ENCODE results near the gene PEX13. TPM values are rescaled to one million over a fixed set of nuclear protein-coding genes. Genes with fewer than 3 reads are reported as not detected.

Gene PEX13
- polyA plus RNA-seq (2013), result 18.6 and 19.5 TPM in 2 replicates

GRCh38 chr2:61017556-61018317 is at the start of gene PEX13, which contains the start of gene PUS10:
Gene PEX13, plus strand, starts transcription at chr2:61017720. Its CDS starts 40 bp downstream, at chr2:61017760.
Gene PUS10, minus strand, starts transcription at chr2:61018255. Its CDS starts 6,365 bp downstream, at chr2:61011890.
- Histone ChIP-seq H2AFZ (ENCODE audit: insufficient read depth, low read length, poor library complexity) (peak within 1 kb of the TSS; percentile 94), H3K36me3 (ENCODE audit: control insufficient read depth in 1 of 2, insufficient read depth in 2 of 2, low read length in 2 of 2) (peaks cover 11 to 13% of the 10 kb centered on the region in 2 experiments), H2BK5ac (ENCODE audit: low read depth, low read length, poor library complexity) (peak within 1 kb of the TSS; percentile 95), H3K4ac (ENCODE audit: low read depth, low read length) (peak within 1 kb of the TSS; percentile 85), H3K9ac (ENCODE audit: low read length) (peak within 1 kb of the TSS; percentile 92), H2BK12ac (ENCODE audit: low read length) (peak within 1 kb of the TSS; percentile 78), H4K12ac (ENCODE audit: low read depth, low read length) (peak within 1 kb of the TSS; percentile 73), H3K23ac (ENCODE audit: low read length) (no peak within 1 kb of the TSS), H3K79me1 (ENCODE audit: low read length) (peaks cover 17% of the 10 kb centered on the region), H3K4me3 (ENCODE audit: low read depth, low read length) (peak within 1 kb of the TSS; percentile 84), H4K91ac (ENCODE audit: low read depth, low read length) (peak within 1 kb of the TSS; percentile 74), H3K27ac (ENCODE audit: low read depth, low read length) (peak within 1 kb of the TSS; percentile 96), H2AK5ac (ENCODE audit: low read length) (peak within 1 kb of the TSS; percentile 69), H2BK120ac (ENCODE audit: insufficient read depth, low read length, poor library complexity) (peak within 1 kb of the TSS; percentile 86), H3K4me1 (ENCODE audit: control insufficient read depth in 1 of 2, insufficient read depth in 2 of 2, low read length in 2 of 2) (peaks cover 0 to 2% of the 10 kb centered on the region in 2 experiments), H3K14ac (ENCODE audit: low read length) (peak within 1 kb of the TSS; percentile 81), H3K9me3 (ENCODE audit: insufficient read depth, low read depth, low read length) (peaks cover 4% of the 10 kb centered on the region), H4K8ac (ENCODE audit: low read depth, low read length) (peak within 1 kb of the TSS; percentile 83), H3K18ac (ENCODE audit: low read length) (peak within 1 kb of the TSS; percentile 91), H3K27me3 (ENCODE audit: insufficient read depth, low read length) (no peaks in the 10 kb centered on the region), H3K79me2 (ENCODE audit: control insufficient read depth, insufficient read depth, low read length, poor library complexity) (peaks cover 14% of the 10 kb centered on the region), H3K4me2 (ENCODE audit: low read length) (peak within 1 kb of the TSS; percentile 97)
- peak; percentile 73 to 86 for DNase-seq
- WGBS (ENCODE audit: extremely low coverage, insufficient coverage, insufficient read length), result no CpG with 5 or more reads among the region's 39 CpGs

GRCh38 chr2:60972889-60973656 is 44.4 kb upstream of the PEX13 start:
- no peaks in the 10 kb centered on the region for H3K9me3 ChIP-seq (ENCODE audit: insufficient read depth, low read depth, low read length)
- no CpG with 5 or more reads among the region's 32 CpGs for WGBS (ENCODE audit: extremely low coverage, insufficient coverage, insufficient read length)
- H4K8ac ChIP-seq (ENCODE audit: low read depth, low read length), result no peak overlapping the region
- no peak overlapping the region for H3K9ac ChIP-seq (ENCODE audit: low read length)
- H3K18ac ChIP-seq (ENCODE audit: low read length), result no peak overlapping the region
- no peaks in the 10 kb centered on the region for H3K36me3 ChIP-seq (ENCODE audit: control insufficient read depth in 1 of 2, insufficient read depth in 2 of 2, low read length in 2 of 2)
- H3K14ac ChIP-seq (ENCODE audit: low read length), result no peak overlapping the region
- no peaks in the 10 kb centered on the region for H3K79me2 ChIP-seq (ENCODE audit: control insufficient read depth, insufficient read depth, low read length, poor library complexity)
- H2AK5ac ChIP-seq (ENCODE audit: low read length), result no peak overlapping the region
- no peak overlapping the region for H2BK12ac ChIP-seq (ENCODE audit: low read length)
- no peak overlapping the region for H3K23ac ChIP-seq (ENCODE audit: low read length)
- H4K91ac ChIP-seq (ENCODE audit: low read depth, low read length), result no peak overlapping the region
- H3K79me1 ChIP-seq (ENCODE audit: low read length), result no peaks in the 10 kb centered on the region
- H3K27ac ChIP-seq (ENCODE audit: low read depth, low read length), result no peak overlapping the region
- H3K4me1 ChIP-seq (ENCODE audit: control insufficient read depth in 1 of 2, insufficient read depth in 2 of 2, low read length in 2 of 2), result no peaks in the 10 kb centered on the region
- no peak overlapping the region for H3K4ac ChIP-seq (ENCODE audit: low read depth, low read length)
- no peak for DNase-seq
- H3K4me2 ChIP-seq (ENCODE audit: low read length), result no peak overlapping the region
- H2BK120ac ChIP-seq (ENCODE audit: insufficient read depth, low read length, poor library complexity), result no peak overlapping the region
- no peak overlapping the region for H2BK5ac ChIP-seq (ENCODE audit: low read depth, low read length, poor library complexity)
- no peak overlapping the region for H2AFZ ChIP-seq (ENCODE audit: insufficient read depth, low read length, poor library complexity)
- no peak overlapping the region for H3K4me3 ChIP-seq (ENCODE audit: low read depth, low read length)
- H3K27me3 ChIP-seq (ENCODE audit: insufficient read depth, low read length), result no peaks in the 10 kb centered on the region
- no peak overlapping the region for H4K12ac ChIP-seq (ENCODE audit: low read depth, low read length)

GRCh38 chr2:60973705-60974104 is 43.8 kb upstream of the PEX13 start:
- Histone ChIP-seq H3K4me2 (ENCODE audit: low read length) (no peak overlapping the region), H3K27ac (ENCODE audit: low read depth, low read length) (no peak overlapping the region), H2BK120ac (ENCODE audit: insufficient read depth, low read length, poor library complexity) (no peak overlapping the region), H4K8ac (ENCODE audit: low read depth, low read length) (no peak overlapping the region), H3K9ac (ENCODE audit: low read length) (no peak overlapping the region), H2AFZ (ENCODE audit: insufficient read depth, low read length, poor library complexity) (no peak overlapping the region), H4K91ac (ENCODE audit: low read depth, low read length) (no peak overlapping the region), H3K4ac (ENCODE audit: low read depth, low read length) (no peak overlapping the region), H3K9me3 (ENCODE audit: insufficient read depth, low read depth, low read length) (no peaks in the 10 kb centered on the region), H3K36me3 (ENCODE audit: control insufficient read depth in 1 of 2, insufficient read depth in 2 of 2, low read length in 2 of 2) (no peaks in the 10 kb centered on the region), H2BK12ac (ENCODE audit: low read length) (no peak overlapping the region), H3K79me1 (ENCODE audit: low read length) (no peaks in the 10 kb centered on the region), H3K14ac (ENCODE audit: low read length) (no peak overlapping the region), H3K18ac (ENCODE audit: low read length) (no peak overlapping the region), H3K4me1 (ENCODE audit: control insufficient read depth in 1 of 2, insufficient read depth in 2 of 2, low read length in 2 of 2) (no peaks in the 10 kb centered on the region), H2AK5ac (ENCODE audit: low read length) (no peak overlapping the region), H3K23ac (ENCODE audit: low read length) (no peak overlapping the region), H3K4me3 (ENCODE audit: low read depth, low read length) (no peak overlapping the region), H2BK5ac (ENCODE audit: low read depth, low read length, poor library complexity) (no peak overlapping the region), H3K79me2 (ENCODE audit: control insufficient read depth, insufficient read depth, low read length, poor library complexity) (no peaks in the 10 kb centered on the region), H3K27me3 (ENCODE audit: insufficient read depth, low read length) (no peaks in the 10 kb centered on the region), H4K12ac (ENCODE audit: low read depth, low read length) (no peak overlapping the region)
- DNase-seq, result no peak
- WGBS (ENCODE audit: extremely low coverage, insufficient coverage, insufficient read length), result no CpG with 5 or more reads among the region's 5 CpGs

- H4K8ac ChIP-seq (ENCODE audit: low read depth, low read length), result no peak overlapping the region
- no peak overlapping the region for H2BK12ac ChIP-seq (ENCODE audit: low read length)
- H3K9me3 ChIP-seq (ENCODE audit: insufficient read depth, low read depth, low read length), result no peaks in the 10 kb centered on the region
- no peak overlapping the region for H2AFZ ChIP-seq (ENCODE audit: insufficient read depth, low read length, poor library complexity)
- no peak overlapping the region for H3K4ac ChIP-seq (ENCODE audit: low read depth, low read length)
- H3K36me3 ChIP-seq (ENCODE audit: control insufficient read depth in 1 of 2, insufficient read depth in 2 of 2, low read length in 2 of 2), result no peaks in the 10 kb centered on the region
- H3K4me1 ChIP-seq (ENCODE audit: control insufficient read depth in 1 of 2, insufficient read depth in 2 of 2, low read length in 2 of 2), result no peaks in the 10 kb centered on the region
- no peak overlapping the region for H2BK5ac ChIP-seq (ENCODE audit: low read depth, low read length, poor library complexity)
- H3K23ac ChIP-seq (ENCODE audit: low read length), result no peak overlapping the region
- H3K14ac ChIP-seq (ENCODE audit: low read length), result no peak overlapping the region
- DNase-seq, result no peak
- H3K79me1 ChIP-seq (ENCODE audit: low read length), result no peaks in the 10 kb centered on the region
- no peak overlapping the region for H3K4me2 ChIP-seq (ENCODE audit: low read length)
- no peaks in the 10 kb centered on the region for H3K79me2 ChIP-seq (ENCODE audit: control insufficient read depth, insufficient read depth, low read length, poor library complexity)
- no peak overlapping the region for H3K18ac ChIP-seq (ENCODE audit: low read length)
- H3K27ac ChIP-seq (ENCODE audit: low read depth, low read length), result no peak overlapping the region
- no peak overlapping the region for H2AK5ac ChIP-seq (ENCODE audit: low read length)
- no peak overlapping the region for H4K12ac ChIP-seq (ENCODE audit: low read depth, low read length)
- H2BK120ac ChIP-seq (ENCODE audit: insufficient read depth, low read length, poor library complexity), result no peak overlapping the region
- H3K27me3 ChIP-seq (ENCODE audit: insufficient read depth, low read length), result no peaks in the 10 kb centered on the region
- no peak overlapping the region for H3K4me3 ChIP-seq (ENCODE audit: low read depth, low read length)
- no peak overlapping the region for H4K91ac ChIP-seq (ENCODE audit: low read depth, low read length)
- no peak overlapping the region for H3K9ac ChIP-seq (ENCODE audit: low read length)
- WGBS (ENCODE audit: extremely low coverage, insufficient coverage, insufficient read length), result no CpG with 5 or more reads among the region's 16 CpGs
These were observed 42.9 kb upstream of the PEX13 start for GRCh38 chr2:60974652-60975051.
